ENCODE measurements around the gene BRIP1.

DNA sequence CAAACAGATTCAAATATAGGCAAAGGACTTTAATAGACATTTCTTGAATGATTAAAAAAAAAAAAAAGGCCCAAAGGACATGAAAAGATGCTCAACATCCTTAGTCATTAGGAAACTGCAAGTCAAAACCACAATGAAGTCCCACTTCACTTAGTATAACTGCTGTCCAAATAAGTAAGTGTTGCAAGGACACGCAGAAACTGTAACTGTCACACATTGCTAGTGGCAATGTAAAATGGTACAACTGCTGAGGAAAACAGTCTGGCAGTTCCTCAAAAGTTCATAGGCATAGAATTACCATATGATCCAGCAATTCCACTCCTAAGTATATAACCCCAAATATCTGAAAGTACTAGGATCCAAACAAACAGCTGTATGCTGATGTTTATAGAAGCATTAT lies 112.7 kb downstream of the BRIP1 start:
- TF ChIP-seq JUN (IDR thresholded peaks at IDR 0.05; ENCODE audit: borderline replicate concordance, insufficient read depth, insufficient read length, low read depth), result no peak
- no peak for TF ChIP-seq CTCF (IDR thresholded peaks at IDR 0.05; ENCODE audit: extremely low read depth in 1 of 2, insufficient read depth in 1 of 2, low read depth in 1 of 2, low read length in 2 of 2)
- TF ChIP-seq EZH2 (IDR thresholded peaks at IDR 0.05; ENCODE audit: borderline replicate concordance, low read depth, low read length, severe bottlenecking), result no peak
- TF ChIP-seq POLR2AphosphoS5 (IDR thresholded peaks at IDR 0.05; ENCODE audit: insufficient read depth, low read depth, low read length), result no peak
- TF ChIP-seq MAX (IDR thresholded peaks at IDR 0.05; ENCODE audit: insufficient read depth, insufficient read length), result no peak
